Amniotic stem cell (primary cell): ENCODE results near the gene APBA2.
"Not testable (repeated sequence)": the region's sequence is repeated elsewhere in the genome, so short reads cannot be mapped to it uniquely, and the experiment has no call there.

Experiments
- DNase-seq: peaks from one replicate; lab custom pipeline; 2025; lab: John Stamatoyannopoulos, UW

APBA2 gene

DNA sequence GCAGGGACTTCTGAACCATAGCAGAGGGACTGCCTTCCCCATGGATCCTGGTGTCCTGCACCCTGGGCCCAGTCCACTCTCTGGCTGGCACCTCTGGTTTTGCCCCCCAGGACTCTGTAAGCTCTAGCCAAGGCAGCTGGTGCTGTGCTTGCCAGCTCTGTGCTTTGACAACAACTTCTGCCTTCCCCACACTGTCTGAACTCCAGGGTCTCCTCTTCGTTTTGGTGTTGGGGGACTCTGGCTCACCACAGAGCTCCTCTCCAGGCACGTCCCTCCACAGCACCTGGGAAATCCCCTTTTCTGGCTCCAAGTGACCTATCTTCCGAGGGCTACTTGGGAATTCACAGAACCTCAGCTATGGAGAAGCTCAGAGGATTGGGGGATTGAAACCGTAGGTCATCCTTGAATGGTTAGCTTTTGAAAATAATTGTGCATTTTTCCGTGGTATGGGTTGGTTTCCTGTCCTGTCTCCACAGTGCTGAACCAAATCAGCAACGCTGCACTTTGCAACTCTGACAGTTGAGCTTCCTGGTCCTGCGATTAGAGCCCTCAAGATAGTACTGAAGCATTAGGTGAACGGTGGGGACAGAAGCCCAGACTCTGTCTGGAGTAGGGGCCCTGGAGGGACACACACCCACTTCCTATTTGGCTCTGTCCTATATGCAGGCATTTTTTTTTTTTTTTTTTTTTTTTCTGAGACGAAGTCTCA is 152.4 kb downstream of the APBA2 start:
- no peak for DNase-seq

DNA sequence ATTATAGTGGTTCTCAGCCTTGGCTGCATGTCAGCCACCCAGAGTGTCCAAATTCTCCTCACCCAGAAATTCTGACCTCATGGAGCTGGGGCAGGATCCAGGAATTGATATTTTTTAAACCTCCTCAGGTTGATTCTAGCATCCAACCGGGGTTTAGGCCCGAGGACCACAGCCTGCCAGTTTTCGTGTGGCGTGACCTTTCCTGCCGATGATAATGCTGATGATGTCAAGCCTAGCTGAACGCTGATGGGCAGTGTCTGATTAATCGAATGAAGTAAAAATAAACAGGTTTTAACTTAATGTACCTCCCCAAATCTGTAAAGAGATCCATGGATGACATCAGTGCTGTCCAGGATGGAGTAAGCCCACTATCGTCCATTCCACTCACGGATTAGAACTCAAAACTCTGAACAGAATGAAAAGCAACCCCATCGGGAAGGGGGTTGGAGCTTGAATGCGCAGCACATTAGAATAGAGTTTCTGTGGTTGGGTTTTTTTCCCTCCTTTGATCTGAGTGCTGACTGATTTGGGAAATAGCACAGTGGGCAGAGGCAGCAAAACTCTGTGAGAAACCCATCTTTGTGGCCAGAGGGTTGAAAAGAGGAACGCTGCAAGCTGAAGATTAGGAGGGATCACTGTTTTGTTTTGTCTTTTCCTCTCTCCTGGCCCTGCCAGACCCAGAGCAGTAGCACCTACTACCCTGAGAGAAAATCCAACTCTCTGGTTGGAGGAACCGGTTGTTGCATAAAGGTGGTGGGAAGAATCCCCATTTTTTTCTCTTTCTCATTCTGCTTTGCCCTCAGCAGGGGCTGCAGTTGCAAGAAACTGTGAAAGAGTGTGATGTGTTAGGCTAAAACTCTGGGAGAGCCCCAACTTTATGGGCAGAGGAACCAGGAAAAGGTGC is 153.9 kb downstream of the APBA2 start:
- no peak for DNase-seq

DNA sequence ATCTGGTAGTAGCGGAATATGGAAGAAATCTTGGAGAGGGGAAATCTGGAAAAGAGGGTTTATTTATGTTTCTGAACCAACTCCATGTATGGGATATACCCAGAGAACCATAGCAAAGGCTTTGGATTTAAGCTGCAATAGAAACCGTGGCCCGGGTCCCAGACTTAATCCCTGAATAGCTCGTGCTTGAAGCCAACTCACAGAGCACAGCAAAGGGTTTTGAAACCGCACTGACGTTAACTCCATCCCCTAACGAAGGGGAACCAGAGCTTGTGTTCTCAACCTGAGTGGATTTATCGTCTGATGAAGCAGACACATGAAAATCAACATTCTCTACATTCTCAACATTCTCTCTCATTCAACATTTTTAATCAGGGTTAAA is 154.6 kb downstream of the APBA2 start:
- DNase-seq: peak; percentile 15

DNA sequence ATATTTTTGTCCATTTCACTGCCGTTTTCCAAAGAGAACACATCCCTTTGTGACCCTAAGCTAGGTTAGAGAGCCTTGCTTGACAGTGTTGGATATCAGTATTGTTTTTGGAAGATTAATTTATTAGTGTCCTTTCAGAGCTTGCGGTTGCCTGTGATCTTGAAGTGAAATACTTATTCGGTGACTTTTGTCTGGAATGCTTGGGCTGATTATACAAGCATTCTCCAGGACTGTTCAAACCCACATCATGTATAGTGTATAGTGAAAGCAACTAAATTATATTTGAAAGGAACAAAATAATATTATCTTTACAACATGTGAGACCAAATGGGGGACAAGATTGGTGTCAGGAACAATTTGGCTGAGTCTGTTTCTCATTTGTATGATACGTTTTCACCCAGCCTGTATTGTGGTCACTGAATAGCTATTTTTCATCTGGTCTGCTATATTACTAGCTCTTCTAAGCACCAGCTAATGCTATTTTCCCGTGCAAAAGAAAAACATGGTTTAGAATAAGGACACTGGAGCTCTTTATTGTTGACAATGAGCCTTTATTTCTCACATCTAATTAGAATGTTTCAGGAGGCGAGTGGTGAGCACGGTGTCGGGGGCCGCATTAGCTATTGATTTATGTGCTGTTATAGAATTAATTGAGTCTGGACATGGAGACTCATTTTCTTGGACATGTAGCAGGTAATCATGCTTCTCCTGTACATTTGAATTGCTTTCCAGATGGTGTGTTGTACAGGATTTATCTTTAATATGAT is 158.1 kb downstream of the APBA2 start:
- DNase-seq: no peak

DNA sequence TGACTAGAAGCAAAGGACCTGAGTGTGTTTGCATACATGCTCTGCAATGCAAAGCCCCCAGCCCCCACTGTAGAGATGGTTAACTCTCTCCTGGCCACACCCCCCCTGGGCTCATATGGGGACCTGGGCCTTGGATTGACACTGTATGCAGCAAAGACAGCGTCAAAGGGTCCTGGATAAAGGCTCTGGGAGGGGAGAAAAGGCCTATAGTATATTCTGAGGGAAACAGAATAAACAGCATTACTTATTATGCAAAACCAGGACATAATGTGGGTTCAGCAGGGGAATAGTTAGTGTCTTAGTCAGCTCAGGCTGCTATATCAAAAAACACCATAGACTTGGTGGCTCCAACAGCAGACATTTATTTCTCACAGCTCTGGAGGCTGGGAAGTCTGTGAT is 158.7 kb downstream of the APBA2 start:
- DNase-seq: no peak

DNA sequence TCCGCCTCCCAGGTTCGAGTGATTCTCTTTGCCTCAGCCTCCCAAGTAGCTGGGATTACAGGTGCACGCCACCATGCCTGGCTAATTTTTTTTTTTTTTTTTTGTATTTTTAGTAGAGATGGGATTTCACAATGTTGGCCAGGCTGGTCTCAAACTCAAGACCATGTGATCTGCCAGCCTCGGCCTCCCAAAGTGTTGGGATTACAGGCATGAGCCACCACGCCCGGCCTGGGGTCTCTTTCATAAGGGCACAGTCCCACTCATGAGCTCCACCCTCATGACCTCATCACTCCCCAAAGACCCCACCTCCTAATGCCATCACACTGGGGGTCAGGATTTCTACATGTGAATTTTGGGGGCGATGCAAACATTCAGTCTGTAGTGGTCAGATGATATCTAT is 159.4 kb downstream of the APBA2 start:
- DNase-seq: not testable (repeated sequence)

DNA sequence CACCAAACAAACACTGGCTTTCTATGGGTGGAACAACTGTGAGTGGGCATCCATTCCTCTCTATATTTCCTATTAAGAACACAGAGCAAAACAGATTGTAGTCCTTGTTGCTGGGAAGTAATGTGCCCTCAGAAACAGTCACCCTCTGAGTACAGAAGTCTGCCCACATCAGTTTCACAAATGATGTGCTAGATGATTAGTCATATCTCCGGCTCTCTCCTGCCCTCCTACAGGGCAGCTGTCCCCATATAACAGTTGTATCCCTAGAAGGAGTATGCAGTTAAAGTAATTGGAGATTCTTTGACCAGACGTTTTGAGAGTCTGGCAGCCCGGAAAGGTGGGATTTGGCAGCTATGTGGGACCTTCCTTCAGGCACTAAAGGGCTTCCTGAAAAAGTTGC is 159.9 kb downstream of the APBA2 start:
- no peak for DNase-seq

DNA sequence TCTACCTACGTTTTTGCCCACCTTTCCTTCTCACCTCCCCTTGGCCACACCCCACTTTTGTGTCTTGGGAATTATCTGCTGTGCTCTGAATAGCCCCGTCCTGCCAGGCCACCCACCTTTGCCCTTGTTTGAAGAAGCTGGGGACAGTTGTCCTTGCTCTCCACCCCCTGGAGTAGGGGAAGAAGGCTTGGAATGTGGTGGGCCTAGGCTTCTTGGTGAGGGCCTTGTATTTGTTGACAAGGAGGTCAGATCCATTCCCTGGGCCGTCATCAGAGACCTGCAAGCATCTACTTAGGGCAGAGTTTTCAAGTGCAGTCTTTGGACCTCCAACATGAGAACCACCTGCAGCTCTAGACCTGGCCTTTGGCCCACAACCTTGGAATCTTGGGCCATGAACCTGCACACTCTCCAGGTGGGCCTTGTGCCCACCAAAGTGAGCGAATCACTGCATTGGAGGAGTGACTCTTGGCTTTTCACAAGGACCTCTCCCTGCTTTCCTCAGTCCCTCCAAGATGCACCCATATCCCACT is 160.6 kb downstream of the APBA2 start:
- DNase-seq: no peak

DNA sequence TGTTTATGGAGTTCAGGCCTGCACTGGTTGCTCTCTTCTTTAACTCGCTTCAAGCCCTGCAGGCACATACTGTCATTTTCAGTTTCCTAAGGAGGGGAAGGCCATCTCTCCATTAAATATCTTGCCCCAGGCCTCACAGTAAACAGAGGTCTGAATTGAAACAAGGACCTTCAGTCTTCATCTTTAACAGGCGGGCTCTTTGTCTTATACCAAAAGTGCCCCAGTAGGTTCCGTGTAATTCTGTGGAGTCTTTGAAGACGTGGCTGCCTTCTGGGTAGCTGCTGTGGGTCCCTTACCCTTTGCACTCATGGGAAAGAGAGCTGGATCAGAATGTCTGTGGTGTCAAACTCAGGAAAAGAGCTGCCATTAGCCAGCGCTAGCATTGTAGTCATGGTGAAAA is 161.2 kb downstream of the APBA2 start:
- no peak for DNase-seq

DNA sequence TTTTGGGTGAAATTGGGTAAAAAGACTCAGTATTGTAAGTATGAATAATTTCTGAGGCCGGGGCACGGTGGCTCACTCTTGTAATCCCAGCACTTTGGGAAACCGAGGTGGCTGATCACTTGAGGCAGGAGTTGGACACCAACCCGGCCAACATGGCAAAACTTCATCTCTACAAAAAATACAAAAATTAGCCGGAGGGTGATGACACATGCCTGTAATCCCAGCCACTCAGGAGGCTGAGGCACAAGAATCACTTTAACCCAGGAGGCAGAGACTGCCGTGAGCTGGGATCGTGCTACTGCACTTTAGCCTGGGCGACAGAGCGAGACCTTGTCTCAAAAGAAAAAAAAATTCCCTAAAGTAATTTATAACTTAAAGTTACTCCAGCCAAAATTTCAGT is 162.2 kb downstream of the APBA2 start:
- DNase-seq: no peak

DNA sequence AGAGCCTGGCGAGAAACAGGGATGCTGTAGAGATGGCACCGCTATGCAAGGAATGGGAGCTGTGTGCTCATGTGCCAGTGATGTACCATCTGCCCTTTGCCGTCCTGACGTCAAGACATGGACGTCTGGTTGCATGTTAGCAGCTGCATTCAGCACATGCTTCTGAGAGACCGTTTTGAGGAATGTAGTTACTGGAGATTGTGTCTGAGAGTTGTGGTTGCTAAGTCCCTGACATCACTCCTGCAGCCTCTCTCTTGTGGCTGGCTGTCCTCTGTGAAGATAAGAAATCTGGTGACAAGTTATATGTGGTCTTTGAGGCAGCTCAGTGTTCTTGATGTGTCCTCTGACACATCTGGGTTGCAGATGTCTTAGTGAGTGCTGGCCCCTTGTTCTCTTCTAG is 165.1 kb downstream of the APBA2 start:
- no peak for DNase-seq

DNA sequence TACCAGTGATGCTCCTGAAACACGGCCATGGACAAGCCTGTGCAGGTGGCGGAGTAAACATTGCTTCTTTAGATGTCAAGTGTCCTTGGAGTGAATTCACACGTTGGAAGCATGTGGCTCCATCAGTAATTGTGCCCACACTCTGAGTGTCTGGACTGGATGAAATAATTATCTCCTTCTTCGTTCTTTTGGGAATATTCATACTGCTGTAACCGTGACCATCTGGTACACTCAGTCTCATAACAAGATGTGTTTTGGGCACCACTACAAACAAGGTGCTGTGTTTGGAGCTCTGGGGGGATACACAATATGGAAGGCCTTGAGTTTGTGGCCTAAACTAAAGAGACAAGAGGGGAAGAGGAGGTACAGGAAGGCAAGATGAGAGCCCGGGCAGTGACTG is 165.6 kb downstream of the APBA2 start:
- no peak for DNase-seq

DNA sequence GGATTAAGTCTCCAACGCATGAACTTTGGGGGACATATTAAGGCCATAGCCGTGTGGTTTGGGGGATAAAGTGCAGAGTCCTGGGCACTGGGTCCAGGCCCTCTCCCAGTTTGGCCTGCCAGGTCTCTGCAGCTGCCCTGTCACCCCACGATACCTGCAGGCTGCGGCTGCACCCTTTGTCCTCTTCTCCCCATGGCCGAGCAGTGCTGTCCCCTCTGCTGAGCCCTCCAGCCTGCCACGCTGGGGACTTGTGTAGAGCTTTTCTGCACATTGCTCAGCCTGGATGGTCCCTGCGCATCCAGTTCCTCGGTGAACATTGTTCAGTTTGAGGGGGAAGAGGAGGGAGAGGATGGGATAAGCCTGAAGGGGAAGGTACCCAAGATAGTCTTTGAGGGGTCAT is 167.2 kb downstream of the APBA2 start:
- no peak for DNase-seq

DNA sequence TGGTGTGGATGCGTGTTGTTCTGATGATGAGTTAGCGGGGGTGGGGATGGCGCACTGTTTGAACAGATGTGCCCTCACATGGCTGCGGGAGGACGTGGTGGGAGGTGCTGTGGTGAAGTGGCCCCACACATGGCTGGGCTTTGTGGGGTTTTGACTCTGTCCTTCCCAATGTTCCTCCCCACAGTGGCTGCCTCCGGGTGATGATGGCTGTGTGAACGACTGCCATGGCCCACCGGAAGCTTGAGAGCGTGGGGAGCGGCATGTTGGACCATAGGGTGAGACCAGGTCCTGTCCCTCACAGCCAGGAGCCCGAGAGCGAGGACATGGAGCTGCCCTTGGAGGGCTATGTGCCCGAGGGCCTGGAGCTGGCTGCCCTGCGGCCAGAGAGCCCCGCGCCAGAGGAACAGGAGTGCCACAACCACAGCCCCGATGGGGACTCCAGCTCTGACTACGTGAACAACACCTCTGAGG is 167.9 kb downstream of the APBA2 start:
- no peak for DNase-seq

DNA sequence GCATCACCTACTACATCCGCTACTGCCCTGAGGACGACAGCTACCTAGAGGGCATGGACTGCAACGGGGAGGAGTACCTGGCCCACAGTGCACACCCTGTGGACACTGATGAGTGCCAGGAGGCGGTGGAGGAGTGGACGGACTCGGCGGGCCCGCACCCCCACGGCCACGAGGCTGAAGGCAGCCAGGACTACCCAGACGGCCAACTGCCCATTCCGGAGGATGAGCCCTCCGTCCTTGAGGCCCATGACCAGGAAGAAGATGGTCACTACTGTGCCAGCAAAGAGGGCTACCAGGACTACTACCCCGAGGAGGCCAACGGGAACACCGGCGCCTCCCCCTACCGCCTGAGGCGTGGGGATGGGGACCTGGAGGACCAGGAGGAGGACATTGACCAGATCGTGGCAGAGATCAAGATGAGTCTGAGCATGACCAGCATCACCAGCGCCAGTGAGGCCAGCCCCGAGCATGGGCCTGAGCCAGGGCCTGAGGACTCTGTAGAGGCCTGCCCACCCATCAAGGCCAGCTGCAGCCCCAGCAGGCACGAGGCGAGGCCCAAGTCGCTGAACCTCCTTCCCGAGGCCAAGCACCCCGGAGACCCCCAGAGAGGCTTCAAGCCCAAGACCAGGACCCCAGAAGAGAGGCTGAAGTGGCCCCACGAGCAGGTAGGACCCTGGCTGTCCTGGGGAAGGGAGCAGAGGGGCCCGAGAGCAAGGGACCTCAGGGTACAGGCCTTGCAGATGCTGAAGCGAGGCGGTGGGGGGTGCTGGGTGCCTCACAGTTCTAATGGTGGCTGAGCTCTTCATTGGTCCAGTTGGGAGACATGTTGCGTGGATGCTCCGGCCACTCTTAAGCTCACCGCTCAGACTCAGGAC is 168.6 kb downstream of the APBA2 start:
- DNase-seq: no peak

DNA sequence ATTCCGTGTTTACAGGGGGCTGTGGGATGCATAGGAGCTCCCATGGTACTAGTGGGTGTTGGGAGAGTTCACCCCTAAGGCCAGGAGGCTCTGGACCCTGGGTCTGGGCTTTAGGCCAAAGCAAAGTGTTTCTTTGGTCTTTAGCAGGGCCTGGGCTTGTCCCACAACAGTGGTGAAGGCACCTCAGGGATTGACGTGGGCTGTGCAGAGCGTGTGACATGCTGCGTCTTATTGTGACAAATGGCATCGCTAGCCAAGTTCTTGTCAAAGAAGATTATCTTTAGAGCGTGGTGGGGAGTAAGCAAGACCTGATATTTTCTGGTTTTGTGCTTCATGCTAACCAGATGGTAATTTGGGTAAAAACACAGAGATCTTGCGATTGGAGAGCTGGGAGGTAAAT is 170.1 kb downstream of the APBA2 start:
- no peak for DNase-seq

DNA sequence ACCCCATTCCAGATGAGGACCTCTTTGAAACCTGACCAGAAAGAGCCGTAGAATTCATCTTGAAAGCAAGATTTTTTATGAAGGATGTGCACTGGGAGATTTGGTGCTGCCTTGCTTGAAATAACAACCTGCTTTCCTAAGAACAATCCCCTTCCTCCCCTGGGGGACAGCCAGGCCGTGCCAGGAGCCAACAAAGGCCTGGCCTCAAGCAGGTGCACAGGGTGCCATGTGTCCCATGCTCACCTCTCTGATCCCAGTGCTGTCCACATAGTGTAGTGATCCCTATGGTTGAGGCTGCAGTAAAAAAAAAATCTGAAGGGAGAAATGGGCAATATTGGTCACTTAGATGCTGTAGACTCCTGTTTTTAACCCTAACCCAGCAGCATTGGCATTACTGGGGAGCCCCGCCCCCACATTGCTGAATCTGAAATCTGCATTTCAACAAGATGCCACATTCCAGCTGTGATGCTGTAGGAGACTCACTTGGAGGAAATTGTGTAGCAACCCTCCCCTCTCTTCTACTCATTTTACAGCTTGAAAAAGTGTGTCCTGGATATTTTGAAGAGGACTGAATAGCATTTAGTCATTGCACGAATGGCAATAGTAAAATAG is 171.2 kb downstream of the APBA2 start:
- DNase-seq: no peak

DNA sequence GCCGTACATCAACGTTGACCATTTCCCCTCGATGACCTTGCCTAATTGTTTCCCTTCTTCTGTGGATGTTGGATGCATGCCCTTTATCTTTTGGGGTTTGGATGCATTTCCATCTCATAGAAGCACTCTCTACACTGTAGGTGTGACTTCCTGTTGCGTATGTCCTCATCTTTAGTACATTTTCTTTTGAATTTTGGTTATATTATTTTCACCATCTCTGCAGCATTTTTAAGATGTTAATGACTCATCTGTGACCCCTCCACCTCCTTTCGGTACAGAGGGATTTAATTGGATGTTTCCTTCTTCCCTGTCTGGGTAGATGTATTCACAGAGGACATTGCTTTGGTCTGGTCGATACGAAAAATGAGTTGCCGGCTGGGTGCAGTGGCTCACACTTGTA is 172.1 kb downstream of the APBA2 start:
- no peak for DNase-seq

DNA sequence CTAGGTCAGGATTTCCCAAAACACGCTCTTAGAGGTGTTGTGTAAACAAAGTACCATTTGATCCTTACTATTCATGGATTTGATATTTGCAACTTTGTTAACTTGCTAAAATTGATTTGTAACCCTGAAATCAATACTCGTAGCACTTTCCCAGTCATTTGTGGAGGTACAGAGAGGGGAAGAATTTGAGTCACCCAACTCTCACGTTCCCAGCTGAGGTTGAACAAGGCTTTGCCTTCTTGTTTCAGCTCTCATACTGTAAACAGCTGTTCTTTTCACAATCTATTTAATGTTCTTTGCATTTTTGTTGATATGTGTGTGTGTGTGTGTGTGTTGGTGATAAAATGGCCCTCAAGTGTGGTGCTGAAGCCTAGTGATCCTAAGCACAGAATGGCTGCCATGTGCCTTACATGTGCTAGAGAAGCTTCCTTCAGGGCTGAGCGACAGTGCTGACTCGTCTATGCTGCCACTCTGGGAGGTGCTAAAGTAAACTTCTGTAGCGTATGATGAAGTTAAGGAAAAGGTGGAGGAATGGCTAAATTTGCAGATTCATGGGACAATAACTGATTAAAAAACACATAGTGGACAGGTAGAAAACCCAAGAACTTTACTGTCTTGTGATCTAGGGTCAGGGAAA is 173.2 kb downstream of the APBA2 start:
- DNase-seq: no peak

DNA sequence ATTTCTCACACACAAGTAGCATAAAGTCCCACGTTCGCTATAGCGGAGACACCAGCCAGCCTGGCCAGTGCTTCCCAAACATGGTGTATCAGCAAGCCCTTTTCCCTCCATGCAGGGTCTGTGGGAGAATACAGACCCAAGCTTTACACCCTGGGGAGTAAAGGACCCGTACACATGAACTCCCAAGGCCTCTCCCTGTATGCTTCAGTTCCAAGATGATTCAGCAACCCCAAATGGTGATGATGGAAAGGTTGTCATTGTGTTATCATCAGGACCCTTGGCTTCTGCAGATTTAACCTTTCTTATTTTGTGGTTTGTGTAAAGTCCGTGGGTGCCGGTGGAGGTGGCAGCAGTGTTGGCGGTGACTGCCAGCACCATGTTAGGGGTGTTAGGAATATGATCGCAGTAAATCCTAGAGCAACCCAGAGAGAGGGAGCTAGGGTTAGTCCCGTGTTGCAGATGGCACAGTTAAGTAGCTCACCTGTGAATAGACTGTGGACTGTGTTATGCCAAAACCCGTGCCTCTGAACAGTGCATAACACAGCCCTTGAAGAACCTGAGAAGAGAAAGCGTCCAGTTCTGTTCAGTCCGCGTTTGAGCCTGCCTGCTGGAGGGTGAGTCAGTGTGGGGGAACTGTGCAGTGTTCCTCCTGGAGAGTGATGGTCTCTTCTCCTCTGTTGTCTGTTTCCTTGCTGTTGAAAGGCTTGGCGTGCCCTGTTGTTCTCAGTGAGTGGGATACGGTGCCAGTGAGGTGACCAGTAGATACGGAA is 174.3 kb downstream of the APBA2 start:
- no peak for DNase-seq
